Breast epithelium (tissue), 4 donors: ENCODE results near the gene ASXL1. TPM values are rescaled to one million over a fixed set of nuclear protein-coding genes. Genes with fewer than 3 reads are reported as not detected.

Source experiments
- DNase-seq, 2 donors: peaks; one replicate each; pipeline ENCODE4 v3.0.0-alpha.2; 2019; ENCODE audit warnings: low spot score in 2 of 2
- H3K27ac ChIP-seq, 2 donors: fragments of 200-600 bp; sonication (generic) in 1 of 2; one replicate each; pipeline ENCODE4 v1.5.1; 2016 to 2019; ENCODE audit warnings: mild to moderate bottlenecking in 1 of 2
- H3K27me3 ChIP-seq, 2 donors: fragments of 200-600 bp; sonication (generic) in 1 of 2; one replicate each; pipeline versions ENCODE4 v1.5.1 to v1.6.0; 2017 to 2019; ENCODE audit warnings: control low read depth in 1 of 2, mild to moderate bottlenecking in 1 of 2
- H3K36me3 ChIP-seq: fragments of 200-600 bp; one replicate; pipeline ENCODE4 v1.5.1; 2019
- H3K4me1 ChIP-seq, 2 donors: fragments of 200-600 bp; sonication (generic); one replicate each; pipeline ENCODE4 v1.5.1; 2016 to 2019; ENCODE audit warnings: control low read depth in 1 of 2
- H3K4me3 ChIP-seq, 3 donors: fragments of 200-600 bp; sonication (generic); 1 replicate in 2 of 3; 2 replicates in 1 of 3; pipeline ENCODE4 v1.5.1; 2016 to 2019; ENCODE audit warnings: mild to moderate bottlenecking in 3 of 3, moderate library complexity in 2 of 3
- H3K9me3 ChIP-seq, 2 donors: fragments of 200-600 bp; sonication (generic) in 1 of 2; one replicate each; pipeline ENCODE4 v1.5.1; 2016 to 2019; ENCODE audit warnings: control low read depth in 1 of 2
- POLR2A ChIP-seq: fragments of 450-650 bp; IDR thresholded peaks from one replicate; pipeline ENCODE4 v1.6.1; 2016; ENCODE audit warnings: antibody characterized with exemption, mild to moderate bottlenecking, moderate library complexity
- POLR2AphosphoS5 ChIP-seq, 3 donors: sonication (generic); formaldehyde crosslinking; IDR thresholded peaks; one replicate each; pipeline ENCODE4 v1.6.1; 2017; ENCODE audit warnings: antibody characterized with exemption in 3 of 3
- intact Hi-C: fragments of 100-400 bp; cut with DNase I; formaldehyde crosslinking; loops from one replicate; pipeline ENCODE4 v1.15.1; 2023; ENCODE audit warnings: low total_unique reads
- total RNA-seq, 3 donors: library from RNA; depleted of rRNA; stranded (reverse); fragments of >200 nt; gene quantifications; one replicate each; pipeline ENCODE4 v1.1.0, GENCODE V29; 2016
- TF ChIP-seq, protein P1 (sequence below), 3 donors: fragments of 450-650 bp; IDR thresholded peaks; one replicate each; pipeline ENCODE4 v1.5.1; 2016 to 2017; ENCODE audit warnings: antibody characterized with exemption in 3 of 3, mild to moderate bottlenecking in 3 of 3, moderate library complexity in 3 of 3

The ASXL1 gene
- total RNA-seq, 3 donors from 2014 or later, result 73.3 to 102 (median 97.3) TPM

DNA sequence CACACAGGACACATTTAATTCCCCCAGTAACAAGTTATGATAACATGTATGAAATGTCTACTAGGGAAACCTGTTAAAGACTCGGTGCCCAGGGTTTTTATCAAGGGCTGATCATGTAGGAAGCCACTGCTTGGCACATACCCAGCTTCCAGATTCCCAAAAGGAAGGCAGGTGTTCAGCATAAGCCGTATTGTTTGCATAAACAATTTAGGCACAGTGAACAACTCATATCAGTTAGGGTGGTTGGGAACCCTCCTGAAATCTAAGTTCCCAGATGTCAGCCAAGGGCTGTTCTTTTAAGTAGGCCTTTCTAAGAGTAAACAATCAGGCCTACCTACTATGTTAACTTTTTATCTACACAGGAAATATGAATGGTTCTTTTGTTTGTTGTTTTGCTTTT lies 74.1 kb downstream of the ASXL1 start:
- DNase-seq, result no peak
- Histone ChIP-seq H3K27me3 (no peaks in the 10 kb centered on the region), H3K36me3 (peaks cover 36% of the 10 kb centered on the region), H3K27ac (no peak overlapping the region), H3K9me3 (no peaks in the 10 kb centered on the region), H3K4me1 (no peaks in the 10 kb centered on the region), H3K4me3 (no peak overlapping the region)
- TF ChIP-seq POLR2AphosphoS5 (IDR thresholded peaks at IDR 0.05), result no peak
- no peak for TF ChIP-seq POLR2A
- TF ChIP-seq, protein P1, sequence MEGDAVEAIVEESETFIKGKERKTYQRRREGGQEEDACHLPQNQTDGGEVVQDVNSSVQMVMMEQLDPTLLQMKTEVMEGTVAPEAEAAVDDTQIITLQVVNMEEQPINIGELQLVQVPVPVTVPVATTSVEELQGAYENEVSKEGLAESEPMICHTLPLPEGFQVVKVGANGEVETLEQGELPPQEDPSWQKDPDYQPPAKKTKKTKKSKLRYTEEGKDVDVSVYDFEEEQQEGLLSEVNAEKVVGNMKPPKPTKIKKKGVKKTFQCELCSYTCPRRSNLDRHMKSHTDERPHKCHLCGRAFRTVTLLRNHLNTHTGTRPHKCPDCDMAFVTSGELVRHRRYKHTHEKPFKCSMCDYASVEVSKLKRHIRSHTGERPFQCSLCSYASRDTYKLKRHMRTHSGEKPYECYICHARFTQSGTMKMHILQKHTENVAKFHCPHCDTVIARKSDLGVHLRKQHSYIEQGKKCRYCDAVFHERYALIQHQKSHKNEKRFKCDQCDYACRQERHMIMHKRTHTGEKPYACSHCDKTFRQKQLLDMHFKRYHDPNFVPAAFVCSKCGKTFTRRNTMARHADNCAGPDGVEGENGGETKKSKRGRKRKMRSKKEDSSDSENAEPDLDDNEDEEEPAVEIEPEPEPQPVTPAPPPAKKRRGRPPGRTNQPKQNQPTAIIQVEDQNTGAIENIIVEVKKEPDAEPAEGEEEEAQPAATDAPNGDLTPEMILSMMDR (IDR thresholded peaks at IDR 0.05), result no peak
- intact Hi-C loops, result no loop called here

DNA sequence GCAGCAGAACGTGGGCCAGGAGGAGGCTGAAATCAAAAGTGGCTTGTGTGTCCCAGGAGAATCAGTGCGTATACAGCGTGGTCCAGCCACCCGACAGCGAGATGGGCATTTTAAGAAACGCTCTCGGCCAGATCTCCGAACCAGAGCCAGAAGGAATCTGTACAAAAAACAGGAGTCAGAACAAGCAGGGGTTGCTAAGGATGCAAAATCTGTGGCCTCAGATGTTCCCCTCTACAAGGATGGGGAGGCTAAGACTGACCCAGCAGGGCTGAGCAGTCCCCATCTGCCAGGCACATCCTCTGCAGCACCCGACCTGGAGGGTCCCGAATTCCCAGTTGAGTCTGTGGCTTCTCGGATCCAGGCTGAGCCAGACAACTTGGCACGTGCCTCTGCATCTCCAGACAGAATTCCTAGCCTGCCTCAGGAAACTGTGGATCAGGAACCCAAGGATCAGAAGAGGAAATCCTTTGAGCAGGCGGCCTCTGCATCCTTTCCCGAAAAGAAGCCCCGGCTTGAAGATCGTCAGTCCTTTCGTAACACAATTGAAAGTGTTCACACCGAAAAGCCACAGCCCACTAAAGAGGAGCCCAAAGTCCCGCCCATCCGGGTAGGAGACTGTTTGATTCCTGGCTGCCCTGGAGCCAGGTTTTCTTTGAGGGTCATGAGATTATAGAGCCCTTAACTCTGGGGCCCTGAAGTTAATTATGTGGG lies 75.3 kb downstream of the ASXL1 start:
- intact Hi-C loops, result no loop called here
- Histone ChIP-seq H3K9me3 (no peaks in the 10 kb centered on the region), H3K4me3 (no peak overlapping the region), H3K4me1 (no peaks in the 10 kb centered on the region), H3K27ac (no peak overlapping the region), H3K27me3 (no peaks in the 10 kb centered on the region), H3K36me3 (peaks cover 36% of the 10 kb centered on the region)
- DNase-seq, result no peak
- TF ChIP-seq, protein P1 (IDR thresholded peaks at IDR 0.05), result no peak
- no peak for TF ChIP-seq POLR2A
- no peak for TF ChIP-seq POLR2AphosphoS5 (IDR thresholded peaks at IDR 0.05)

DNA sequence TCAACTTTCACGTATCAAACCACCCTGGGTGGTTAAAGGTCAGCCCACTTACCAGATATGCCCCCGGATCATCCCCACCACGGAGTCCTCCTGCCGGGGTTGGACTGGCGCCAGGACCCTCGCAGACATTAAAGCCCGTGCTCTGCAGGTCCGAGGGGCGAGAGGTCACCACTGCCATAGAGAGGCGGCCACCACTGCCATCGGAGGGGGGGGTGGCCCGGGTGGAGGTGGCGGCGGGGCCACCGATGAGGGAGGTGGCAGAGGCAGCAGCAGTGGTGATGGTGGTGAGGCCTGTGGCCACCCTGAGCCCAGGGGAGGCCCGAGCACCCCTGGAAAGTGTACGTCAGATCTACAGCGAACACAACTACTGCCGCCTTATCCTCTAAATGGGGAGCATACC lies 76.3 kb downstream of the ASXL1 start:
- Histone ChIP-seq H3K9me3 (no peaks in the 10 kb centered on the region), H3K27ac (peak overlapping the region in 1 of 2 donors; percentile 28)
- intact Hi-C loops, result no loop called here

DNA sequence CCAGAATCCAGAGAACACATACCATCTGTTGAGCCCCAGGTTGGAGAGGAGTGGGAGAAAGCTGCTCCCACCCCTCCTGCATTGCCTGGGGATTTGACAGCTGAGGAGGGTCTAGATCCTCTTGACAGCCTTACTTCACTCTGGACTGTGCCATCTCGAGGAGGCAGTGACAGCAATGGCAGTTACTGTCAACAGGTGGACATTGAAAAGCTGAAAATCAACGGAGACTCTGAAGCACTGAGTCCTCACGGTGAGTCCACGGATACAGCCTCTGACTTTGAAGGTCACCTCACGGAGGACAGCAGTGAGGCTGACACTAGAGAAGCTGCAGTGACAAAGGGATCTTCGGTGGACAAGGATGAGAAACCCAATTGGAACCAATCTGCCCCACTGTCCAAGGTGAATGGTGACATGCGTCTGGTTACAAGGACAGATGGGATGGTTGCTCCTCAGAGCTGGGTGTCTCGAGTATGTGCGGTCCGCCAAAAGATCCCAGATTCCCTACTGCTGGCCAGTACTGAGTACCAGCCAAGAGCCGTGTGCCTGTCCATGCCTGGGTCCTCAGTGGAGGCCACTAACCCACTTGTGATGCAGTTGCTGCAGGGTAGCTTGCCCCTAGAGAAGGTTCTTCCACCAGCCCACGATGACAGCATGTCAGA lies 77.4 kb downstream of the ASXL1 start:
- TF ChIP-seq, protein P1 (IDR thresholded peaks at IDR 0.05), result no peak
- TF ChIP-seq POLR2AphosphoS5 (IDR thresholded peaks at IDR 0.05), result no peak
- TF ChIP-seq POLR2A, result no peak
- H3K4me1 ChIP-seq, result no peaks in the 10 kb centered on the region
- H3K9me3 ChIP-seq, result no peaks in the 10 kb centered on the region
- no peak overlapping the region for H3K4me3 ChIP-seq
- DNase-seq, result no peak
- no peak overlapping the region for H3K27ac ChIP-seq
- peaks cover 23% of the 10 kb centered on the region for H3K36me3 ChIP-seq
- no peaks in the 10 kb centered on the region for H3K27me3 ChIP-seq
- intact Hi-C loops, result no loop called here

More for the DNA sequence above, 76.3 kb downstream of the ASXL1 start:
- TF ChIP-seq, protein P1 (IDR thresholded peaks at IDR 0.05), result no peak
- TF ChIP-seq POLR2A (no peak), POLR2AphosphoS5 (IDR thresholded peaks at IDR 0.05) (no peak)
- peaks cover 28% of the 10 kb centered on the region for H3K36me3 ChIP-seq
- no peak overlapping the region for H3K4me3 ChIP-seq
- no peaks in the 10 kb centered on the region for H3K27me3 ChIP-seq
- no peaks in the 10 kb centered on the region for H3K4me1 ChIP-seq
- DNase-seq, result no peak

DNA sequence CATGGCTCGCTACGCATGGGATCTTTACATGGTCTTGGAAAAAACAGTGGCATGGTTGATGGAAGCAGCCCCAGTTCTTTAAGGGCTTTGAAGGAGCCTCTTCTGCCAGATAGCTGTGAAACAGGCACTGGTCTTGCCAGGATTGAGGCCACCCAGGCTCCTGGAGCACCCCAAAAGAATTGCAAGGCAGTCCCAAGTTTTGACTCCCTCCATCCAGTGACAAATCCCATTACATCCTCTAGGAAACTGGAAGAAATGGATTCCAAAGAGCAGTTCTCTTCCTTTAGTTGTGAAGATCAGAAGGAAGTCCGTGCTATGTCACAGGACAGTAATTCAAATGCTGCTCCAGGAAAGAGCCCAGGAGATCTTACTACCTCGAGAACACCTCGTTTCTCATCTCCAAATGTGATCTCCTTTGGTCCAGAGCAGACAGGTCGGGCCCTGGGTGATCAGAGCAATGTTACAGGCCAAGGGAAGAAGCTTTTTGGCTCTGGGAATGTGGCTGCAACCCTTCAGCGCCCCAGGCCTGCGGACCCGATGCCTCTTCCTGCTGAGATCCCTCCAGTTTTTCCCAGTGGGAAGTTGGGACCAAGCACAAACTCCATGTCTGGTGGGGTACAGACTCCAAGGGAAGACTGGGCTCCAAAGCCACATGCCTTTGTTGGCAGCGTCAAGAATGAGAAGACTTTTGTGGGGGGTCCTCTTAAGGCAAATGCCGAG lies 78.2 kb downstream of the ASXL1 start:
- intact Hi-C loops, result no loop called here
- TF ChIP-seq POLR2A, result no peak
- no peak for TF ChIP-seq POLR2AphosphoS5 (IDR thresholded peaks at IDR 0.05)
- TF ChIP-seq, protein P1 (IDR thresholded peaks at IDR 0.05), result no peak

More for the DNA sequence above, 78.2 kb downstream of the ASXL1 start:
- Histone ChIP-seq H3K27ac (no peak overlapping the region), H3K4me1 (no peaks in the 10 kb centered on the region), H3K27me3 (no peaks in the 10 kb centered on the region), H3K9me3 (no peaks in the 10 kb centered on the region), H3K36me3 (peaks cover 23% of the 10 kb centered on the region), H3K4me3 (no peak overlapping the region)
- no peak for DNase-seq
